ENCODE measurements around the gene ZBTB7C. TPM values are rescaled to one million over a fixed set of nuclear protein-coding genes. Genes with fewer than 3 reads are reported as not detected.

Gene ZBTB7C
- total and polyA plus RNA-seq, 2 of the 8 experiments (the other 6 are each of a cell fraction or from before 2014, with no cell fraction given) = 0.15 to 0.45 TPM

- TF ChIP-seq CEBPB (IDR thresholded peaks at IDR 0.05; ENCODE audit: low read depth, low read length) (no peak), MAX (IDR thresholded peaks at IDR 0.05) (no peak), KDM5A (IDR thresholded peaks at IDR 0.05; ENCODE audit: low read length) (no peak), CHD1 (IDR thresholded peaks at IDR 0.05; ENCODE audit: low read depth, low read length) (no peak), ASH2L (IDR thresholded peaks at IDR 0.05; ENCODE audit: low read length) (no peak)
Observed at GRCh38 chr18:48355276-48356115, 53.7 kb downstream of the ZBTB7C start (continued).
